Fibroblast of the conjunctiva (primary cell): Measurements from ENCODE around the gene GPR35.
"Not testable (repeated sequence)": the region's sequence is repeated elsewhere in the genome, so short reads cannot be mapped to it uniquely, and the experiment has no call there.

Experiments used
- DNase-seq: peaks from one replicate; pipeline ENCODE4 v3.0.0-alpha.2; 2010; ENCODE audit warnings: low read depth

The GPR35 gene

GRCh38 chr2:240662681-240663080 lies 37.4 kb downstream of the GPR35 start:
- no peak for DNase-seq

GRCh38 chr2:240663546-240664190 lies 38.4 kb downstream of the GPR35 start:
- no peak for DNase-seq

GRCh38 chr2:240664622-240665021 lies 39.3 kb downstream of the GPR35 start:
- no peak for DNase-seq

- DNase-seq: no peak
Observed at GRCh38 chr2:240670402-240670801, 45.1 kb downstream of the GPR35 start.

- no peak for DNase-seq
Observed at GRCh38 chr2:240670950-240671349, 45.7 kb downstream of the GPR35 start.

- DNase-seq: no peak
Observed at GRCh38 chr2:240672076-240672700, 46.9 kb downstream of the GPR35 start.

- DNase-seq: no peak
Observed at GRCh38 chr2:240672701-240673190, 47.5 kb downstream of the GPR35 start.

GRCh38 chr2:240674461-240675184 lies 49.3 kb downstream of the GPR35 start:
- DNase-seq: not testable (repeated sequence)

- not testable (repeated sequence) for DNase-seq
Observed at GRCh38 chr2:240675345-240675744, 50.1 kb downstream of the GPR35 start.

GRCh38 chr2:240678043-240678442 lies 52.8 kb downstream of the GPR35 start:
- not testable (repeated sequence) for DNase-seq

GRCh38 chr2:240678909-240679308 lies 53.6 kb downstream of the GPR35 start:
- not testable (repeated sequence) for DNase-seq

GRCh38 chr2:240680185-240680584 lies 54.9 kb downstream of the GPR35 start:
- not testable (repeated sequence) for DNase-seq
